Measurements from ENCODE around the gene KIF25.

Gene KIF25, protein sequence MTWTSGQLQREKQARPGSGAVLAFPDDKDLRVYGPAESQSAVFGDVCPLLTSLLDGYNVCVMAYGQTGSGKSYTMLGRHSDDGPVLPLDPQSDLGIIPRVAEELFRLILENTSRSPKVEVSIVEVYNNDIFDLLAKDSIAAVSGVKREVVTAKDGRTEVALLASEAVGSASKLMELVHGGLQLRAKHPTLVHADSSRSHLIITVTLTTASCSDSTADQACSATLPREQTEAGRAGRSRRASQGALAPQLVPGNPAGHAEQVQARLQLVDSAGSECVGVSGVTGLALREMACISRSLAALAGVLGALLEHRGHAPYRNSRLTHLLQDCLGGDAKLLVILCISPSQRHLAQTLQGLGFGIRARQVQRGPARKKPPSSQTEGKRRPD

DNA sequence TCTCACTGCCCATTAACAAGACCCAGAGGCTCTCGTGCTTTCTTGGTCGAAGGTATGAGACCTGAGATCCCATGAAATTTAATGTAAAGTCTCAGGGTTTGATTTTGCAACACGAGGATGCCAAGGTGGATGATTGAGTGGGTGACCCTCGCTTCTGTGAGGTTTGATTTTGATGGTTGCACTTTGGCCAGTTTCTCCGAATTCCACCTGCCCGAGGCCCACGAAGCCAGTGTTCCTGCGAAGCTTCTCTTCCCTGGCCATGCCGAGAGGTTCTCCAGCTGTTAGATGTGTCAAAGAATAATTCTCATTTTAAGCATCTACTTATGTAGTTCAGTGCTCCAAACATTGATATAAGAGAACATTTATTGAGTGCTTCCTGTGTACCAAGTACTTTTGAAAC is at the start of gene KIF25:
Gene KIF25 (plus strand): TSS at position 30 of the 400 bp plus-strand sequence. CDS start 31,915 bp downstream, outside the sequence.
- in situ Hi-C loops (cut with HindIII; ENCODE audit: low pct_ligation_motif_present, low pct_unique_long_range_greater_than_20kb, low sequenced_read_pairs) = no loop called here
- no peak for DNase-seq

DNA sequence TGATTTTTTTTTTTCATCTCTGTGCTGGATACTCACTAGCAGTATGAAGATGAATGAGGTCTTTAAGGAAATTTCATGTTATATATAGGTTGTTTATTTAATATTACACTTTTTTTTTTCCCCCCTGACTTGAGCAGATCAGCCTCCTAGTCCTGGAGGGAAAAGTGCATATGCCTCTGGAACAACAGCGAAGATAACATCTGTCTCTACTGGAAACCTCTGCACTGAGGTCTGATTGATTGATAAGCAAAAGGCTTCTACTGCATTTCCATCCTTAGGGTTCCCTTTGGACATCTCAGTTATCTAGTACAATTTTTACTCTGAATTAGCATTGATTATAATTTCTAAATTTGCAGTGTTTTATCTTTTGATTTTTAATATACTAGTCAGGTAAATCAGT is 49.8 kb upstream of the KIF25 start:
- DNase-seq = no peak
- in situ Hi-C loops (cut with HindIII; ENCODE audit: low pct_ligation_motif_present, low pct_unique_long_range_greater_than_20kb, low sequenced_read_pairs) = no loop called here

DNA sequence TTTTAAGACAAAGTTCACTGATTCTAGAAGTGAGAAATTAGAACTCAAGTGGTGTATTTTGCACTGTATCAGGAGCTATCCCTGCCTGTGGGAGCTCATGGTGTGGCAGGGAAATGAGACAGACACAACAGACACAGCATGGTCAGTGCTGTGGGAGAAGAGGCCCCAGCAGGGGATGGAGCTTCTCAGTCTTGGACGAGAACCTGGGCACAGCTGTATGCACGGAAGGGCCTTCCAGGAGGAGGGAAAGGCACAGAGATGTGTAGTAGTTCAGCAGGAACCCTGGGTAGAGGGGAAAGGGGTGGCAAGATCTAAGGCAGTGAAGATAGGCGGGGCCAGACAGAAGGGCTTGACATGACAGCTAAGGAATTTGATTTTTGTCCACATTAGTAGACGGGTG is 48.8 kb upstream of the KIF25 start:
- no peak for DNase-seq
- in situ Hi-C loops (cut with HindIII; ENCODE audit: low pct_ligation_motif_present, low pct_unique_long_range_greater_than_20kb, low sequenced_read_pairs) = no loop called here

DNA sequence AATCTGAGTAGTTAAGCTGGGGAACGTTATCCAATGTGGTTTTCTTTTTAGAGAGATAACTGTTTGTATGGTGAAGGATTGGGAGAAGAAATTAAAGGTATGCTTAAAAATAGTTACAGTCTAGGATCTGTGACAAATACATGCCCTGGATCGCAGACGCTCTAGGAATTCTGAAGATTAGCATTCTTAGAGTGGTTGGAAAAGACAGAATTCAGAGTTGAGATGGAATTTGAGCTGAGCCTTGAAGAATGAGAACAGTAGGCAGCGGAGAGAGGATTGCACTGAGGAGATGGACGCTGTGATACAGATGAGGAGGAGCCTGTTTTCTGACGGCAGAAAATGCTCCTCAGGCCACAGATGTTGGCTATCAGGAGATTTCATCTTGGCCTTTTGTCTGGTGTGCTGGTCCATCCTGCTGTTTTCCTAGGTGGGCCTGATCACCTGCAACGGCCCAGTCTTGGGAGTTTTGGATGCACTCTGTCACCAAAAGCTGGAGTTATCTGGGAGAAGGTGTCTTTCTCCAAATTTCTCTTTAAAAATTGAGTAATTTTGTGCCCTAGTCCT is 48.3 kb upstream of the KIF25 start:
- in situ Hi-C loops (cut with HindIII; ENCODE audit: low pct_ligation_motif_present, low pct_unique_long_range_greater_than_20kb, low sequenced_read_pairs) = no loop called here
- DNase-seq = no peak

DNA sequence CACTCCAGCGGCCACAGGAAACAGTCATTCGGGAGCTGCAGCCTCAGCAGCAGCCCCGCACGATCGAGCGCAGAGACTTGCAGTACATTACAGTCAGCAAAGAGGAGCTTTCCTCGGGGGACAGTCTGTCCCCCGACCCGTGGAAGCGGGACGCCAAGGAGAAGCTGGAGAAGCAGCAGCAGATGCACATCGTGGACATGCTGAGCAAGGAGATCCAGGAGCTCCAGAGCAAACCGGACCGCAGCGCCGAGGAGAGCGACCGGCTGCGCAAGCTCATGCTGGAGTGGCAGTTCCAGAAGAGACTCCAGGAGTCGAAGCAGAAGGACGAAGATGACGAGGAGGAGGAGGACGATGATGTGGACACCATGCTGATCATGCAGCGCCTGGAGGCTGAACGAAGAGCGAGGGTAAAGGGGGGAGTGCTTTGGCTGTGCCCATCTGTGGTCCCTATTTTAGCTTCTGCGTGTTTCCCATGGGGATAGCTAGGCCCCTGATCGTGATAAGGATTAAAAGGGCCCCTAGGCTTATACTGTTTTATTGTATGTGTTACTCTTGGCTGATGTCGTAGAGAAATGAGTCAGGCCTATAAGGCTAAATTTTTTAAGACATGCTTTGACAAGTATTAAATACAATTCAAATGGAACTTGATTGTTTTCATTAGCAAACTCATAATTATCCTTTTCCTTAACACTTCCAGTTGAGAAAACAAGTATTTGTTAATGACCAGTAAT is 45.5 kb upstream of the KIF25 start:
- DNase-seq = no peak
- in situ Hi-C loops (cut with HindIII; ENCODE audit: low pct_ligation_motif_present, low pct_unique_long_range_greater_than_20kb, low sequenced_read_pairs) = no loop called here

DNA sequence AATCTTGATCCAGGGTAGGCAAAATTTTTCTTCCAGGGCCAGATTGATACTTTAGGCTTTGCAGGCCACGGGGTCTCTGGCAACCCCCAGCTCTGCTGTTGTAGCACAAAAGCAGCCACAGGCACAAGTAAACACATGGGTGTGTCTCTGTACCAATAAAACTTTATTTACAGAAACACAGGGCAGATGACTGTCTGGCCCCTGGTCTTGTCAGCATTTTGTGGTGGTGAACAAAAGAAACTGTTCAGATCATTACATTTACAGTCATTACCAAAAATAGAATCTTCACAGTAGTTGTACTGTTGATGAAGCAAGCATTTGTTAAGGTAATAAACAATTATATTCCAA is 45.0 kb upstream of the KIF25 start:
- in situ Hi-C loops (cut with HindIII; ENCODE audit: low pct_ligation_motif_present, low pct_unique_long_range_greater_than_20kb, low sequenced_read_pairs) = no loop called here
- DNase-seq = no peak

DNA sequence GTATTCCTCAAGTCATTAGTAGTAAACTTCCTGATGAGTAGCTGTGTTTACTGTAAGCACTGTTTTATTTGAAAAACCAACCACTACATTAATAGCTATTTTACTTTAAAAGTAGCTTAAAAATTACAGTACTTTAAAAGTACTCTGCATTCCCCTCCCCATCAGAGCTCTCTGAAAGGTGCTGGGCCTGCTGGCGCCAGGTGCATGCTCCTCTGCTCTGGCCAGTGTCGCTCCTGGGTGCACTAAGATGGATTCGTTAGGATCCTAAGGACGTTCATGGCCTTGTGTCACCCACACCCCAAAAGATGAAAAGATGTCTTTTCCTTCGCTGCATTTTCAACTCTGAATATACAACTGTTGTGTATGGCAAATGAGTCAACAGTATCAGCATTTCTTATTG is 43.9 kb upstream of the KIF25 start:
- in situ Hi-C loops (cut with HindIII; ENCODE audit: low pct_ligation_motif_present, low pct_unique_long_range_greater_than_20kb, low sequenced_read_pairs) = no loop called here
- DNase-seq = no peak

DNA sequence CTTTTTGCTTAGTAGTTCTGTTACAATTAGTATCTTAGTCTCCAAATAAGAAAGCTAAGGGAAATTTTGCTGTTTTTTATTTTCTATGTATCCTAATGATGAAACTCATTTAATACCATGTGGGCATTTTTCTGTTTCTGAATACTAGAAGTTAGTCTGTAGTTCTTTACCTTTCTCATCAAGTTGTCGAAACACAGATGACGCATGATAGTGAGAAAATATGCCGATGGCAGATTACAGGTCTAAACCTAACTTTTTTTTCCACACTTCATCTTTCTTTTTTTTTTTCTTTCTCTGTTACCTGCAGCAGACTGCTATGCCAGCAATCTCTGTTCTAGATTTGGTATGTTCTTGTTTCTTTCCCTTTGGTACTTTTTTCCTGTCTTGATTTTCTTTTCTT is 43.3 kb upstream of the KIF25 start:
- in situ Hi-C loops (cut with HindIII; ENCODE audit: low pct_ligation_motif_present, low pct_unique_long_range_greater_than_20kb, low sequenced_read_pairs) = no loop called here
- DNase-seq = no peak

DNA sequence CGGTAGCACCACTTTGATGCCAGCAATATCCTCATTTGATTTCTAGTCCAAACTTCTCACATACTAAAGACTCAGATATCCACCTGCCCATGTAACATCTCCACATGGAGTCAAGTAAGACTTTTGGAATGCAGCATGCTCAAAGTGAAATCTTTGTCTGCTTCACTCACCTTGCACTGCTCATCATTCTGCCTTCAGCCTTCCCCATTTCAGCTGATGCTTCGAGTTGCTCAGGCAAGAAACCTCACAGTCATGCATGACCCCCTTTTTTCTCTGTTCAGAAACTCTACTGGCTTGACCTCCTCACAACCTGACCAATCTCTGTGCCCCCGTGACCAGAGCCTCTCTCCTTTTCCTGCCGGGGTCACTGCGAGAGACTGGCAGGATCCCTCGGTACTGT is 41.0 kb upstream of the KIF25 start:
- DNase-seq = no peak
- in situ Hi-C loops (cut with HindIII; ENCODE audit: low pct_ligation_motif_present, low pct_unique_long_range_greater_than_20kb, low sequenced_read_pairs) = no loop called here

DNA sequence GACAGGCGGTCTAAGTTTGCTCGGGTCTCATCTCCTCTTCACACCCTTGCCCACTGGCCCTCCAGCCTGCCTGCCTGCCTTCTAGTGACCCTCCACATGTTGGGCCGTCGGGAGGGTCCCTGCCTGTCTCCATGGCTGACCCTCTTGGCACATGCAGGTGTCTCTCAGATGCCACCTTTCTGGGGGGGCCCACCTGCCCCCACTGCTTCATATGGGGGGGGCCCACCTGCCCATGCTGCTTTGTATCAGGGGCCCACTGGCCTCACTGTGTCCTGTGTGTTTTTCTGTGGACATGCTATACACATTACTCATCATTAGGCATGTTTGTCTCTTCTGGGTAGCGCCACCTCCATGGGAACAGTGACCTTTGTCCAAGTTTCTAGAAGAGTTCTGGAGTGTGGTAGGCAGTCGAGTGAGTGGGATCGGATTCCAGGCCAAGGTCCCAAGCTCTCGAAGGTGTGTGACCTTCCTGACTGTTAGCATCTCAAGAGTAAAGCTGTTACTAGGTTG is 40.4 kb upstream of the KIF25 start:
- DNase-seq = no peak
- in situ Hi-C loops (cut with HindIII; ENCODE audit: low pct_ligation_motif_present, low pct_unique_long_range_greater_than_20kb, low sequenced_read_pairs) = no loop called here

DNA sequence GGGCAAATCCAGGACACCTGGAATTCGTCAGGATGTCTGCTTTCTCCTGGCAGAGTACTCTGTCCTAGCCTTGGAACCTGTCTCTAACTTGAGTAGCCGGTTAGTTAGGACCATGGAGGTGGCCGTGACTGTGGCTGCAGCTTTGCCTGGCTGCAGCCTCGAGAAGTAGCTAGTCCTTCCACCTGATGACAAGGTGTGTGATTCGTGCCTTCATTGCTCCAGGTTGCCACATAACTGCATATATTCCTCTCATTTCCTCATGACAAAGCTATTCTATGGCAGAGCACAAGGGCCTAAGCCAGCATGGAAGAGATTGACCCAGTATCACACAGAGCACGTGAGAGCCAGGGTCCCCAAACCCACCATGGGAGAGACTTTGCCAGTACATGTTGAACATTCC is 39.8 kb upstream of the KIF25 start:
- in situ Hi-C loops (cut with HindIII; ENCODE audit: low pct_ligation_motif_present, low pct_unique_long_range_greater_than_20kb, low sequenced_read_pairs) = no loop called here
- no peak for DNase-seq

DNA sequence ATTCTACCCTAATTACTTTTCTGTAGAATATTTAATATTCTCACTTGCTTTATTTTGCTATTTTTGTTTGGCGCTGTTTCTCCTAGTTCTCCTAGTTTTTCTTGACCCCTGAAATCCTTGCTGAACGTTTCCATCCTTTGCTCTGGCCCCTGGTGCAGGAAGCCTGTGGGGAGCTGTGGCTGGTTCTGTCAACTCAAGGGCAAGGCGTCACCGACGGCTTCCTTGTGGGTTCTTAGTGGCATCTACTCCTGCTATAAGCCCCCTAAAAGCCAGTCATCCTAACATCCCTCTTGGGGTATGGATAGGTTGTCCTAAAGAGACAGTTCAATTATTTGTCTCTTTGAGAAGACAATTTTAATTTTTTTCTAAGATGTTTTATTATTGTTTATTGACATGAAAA is 36.9 kb upstream of the KIF25 start:
- no peak for DNase-seq
- in situ Hi-C loops (cut with HindIII; ENCODE audit: low pct_ligation_motif_present, low pct_unique_long_range_greater_than_20kb, low sequenced_read_pairs) = no loop called here

DNA sequence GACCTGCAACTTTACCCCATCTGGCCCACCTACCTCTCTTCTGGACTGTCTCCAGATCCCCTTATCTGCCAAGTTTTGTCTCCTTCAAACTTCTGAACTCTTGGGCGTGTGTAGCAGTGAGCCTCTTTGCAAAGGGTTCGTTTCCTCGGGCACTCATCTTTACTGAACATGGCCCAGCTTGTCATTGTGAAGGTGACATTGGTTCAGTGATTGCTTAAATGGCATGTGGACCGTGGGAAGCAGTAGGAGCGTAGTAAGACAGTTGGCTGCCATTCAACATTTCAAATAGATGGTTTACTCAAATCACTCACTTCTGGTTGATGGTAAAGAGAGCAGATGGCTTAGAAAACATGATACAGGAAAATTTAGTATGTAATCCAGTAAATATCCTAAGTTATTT is 34.8 kb upstream of the KIF25 start:
- no peak for DNase-seq
- in situ Hi-C loops (cut with HindIII; ENCODE audit: low pct_ligation_motif_present, low pct_unique_long_range_greater_than_20kb, low sequenced_read_pairs) = no loop called here

DNA sequence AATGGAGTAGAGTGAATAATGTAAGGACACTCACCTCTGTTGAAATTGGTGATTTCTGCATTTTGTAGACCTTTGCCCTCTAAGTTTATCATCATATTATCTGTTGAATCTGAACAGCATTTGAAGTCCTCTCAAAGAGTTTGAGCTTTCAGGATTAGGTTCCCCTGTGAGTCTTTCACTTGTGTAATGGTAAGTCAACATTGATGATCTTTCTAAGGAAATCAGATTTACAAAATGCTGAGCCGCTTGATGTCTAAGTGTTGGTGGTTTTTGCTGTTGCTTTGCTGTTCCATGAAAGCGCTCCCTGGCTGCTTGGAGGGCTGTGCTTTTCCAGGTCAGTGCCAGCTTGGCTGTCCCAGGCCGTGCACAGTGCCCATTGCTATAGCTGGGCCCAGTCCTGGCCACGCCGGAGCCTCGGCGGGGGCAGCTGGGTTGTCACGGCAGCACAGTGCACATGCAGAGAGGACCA is 33.8 kb upstream of the KIF25 start:
- in situ Hi-C loops (cut with HindIII; ENCODE audit: low pct_ligation_motif_present, low pct_unique_long_range_greater_than_20kb, low sequenced_read_pairs) = no loop called here
- DNase-seq = no peak

DNA sequence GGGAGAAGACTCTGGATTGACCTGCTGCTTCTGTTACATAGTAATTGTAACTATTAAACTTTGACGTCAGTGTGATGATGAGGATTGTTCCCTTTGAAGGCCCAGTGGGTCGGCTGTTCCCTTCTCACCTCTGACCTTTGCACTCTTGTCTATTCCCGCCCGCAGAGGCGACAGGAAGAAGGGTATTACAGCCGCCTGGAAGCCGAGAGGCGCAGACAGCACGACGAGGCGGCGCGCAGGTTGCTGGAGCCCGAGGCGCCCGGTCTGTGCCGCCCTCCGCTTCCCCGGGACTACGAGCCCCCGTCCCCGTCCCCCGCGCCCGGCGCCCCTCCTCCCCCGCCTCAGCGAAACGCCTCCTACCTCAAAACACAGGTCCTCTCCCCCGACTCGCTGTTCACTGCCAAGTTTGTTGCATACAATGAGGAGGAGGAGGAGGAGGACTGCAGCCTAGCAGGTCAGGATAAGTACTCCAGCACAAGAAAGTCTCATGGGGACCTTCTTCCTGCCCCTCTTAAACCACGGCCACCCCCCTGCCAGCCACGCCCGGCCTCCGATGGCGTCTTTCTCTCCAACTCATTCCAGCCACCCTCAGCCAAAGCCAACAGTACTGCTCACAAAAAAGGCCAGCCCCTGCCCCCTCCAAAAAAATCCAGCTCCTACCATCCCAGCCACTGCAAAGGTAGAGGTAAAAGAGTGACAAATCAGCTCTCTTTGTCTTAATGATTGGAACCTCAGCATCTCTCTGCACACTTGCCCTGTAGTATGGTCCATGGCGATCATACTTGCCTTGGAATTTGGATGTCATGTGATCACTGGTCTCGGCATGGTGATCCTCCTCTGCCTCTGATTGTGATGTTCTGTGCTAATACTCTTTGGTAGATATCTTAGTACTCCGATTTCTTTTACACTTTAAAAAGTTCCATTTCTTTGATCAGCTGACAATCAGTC is 31.6 kb upstream of the KIF25 start:
- in situ Hi-C loops (cut with HindIII; ENCODE audit: low pct_ligation_motif_present, low pct_unique_long_range_greater_than_20kb, low sequenced_read_pairs) = no loop called here
- DNase-seq = no peak

DNA sequence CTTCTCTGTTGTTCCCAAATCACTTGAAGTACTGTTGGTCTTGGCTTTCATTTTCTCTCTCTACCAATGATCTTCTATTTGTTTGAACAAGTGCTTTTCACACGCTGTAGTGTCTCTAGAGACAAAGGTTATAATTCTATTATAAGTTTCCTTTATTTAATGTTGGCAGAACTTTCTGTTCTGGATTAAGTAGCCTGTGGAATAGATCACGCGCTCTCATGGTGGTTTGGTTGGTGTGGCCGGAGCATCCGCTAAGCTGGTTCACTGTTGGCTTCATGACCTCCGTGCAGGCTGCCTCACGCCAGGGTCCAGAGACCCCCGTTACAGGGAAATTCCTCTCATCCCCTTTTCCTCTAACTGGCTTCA is 30.9 kb upstream of the KIF25 start:
- in situ Hi-C loops (cut with HindIII; ENCODE audit: low pct_ligation_motif_present, low pct_unique_long_range_greater_than_20kb, low sequenced_read_pairs) = no loop called here
- DNase-seq = no peak

DNA sequence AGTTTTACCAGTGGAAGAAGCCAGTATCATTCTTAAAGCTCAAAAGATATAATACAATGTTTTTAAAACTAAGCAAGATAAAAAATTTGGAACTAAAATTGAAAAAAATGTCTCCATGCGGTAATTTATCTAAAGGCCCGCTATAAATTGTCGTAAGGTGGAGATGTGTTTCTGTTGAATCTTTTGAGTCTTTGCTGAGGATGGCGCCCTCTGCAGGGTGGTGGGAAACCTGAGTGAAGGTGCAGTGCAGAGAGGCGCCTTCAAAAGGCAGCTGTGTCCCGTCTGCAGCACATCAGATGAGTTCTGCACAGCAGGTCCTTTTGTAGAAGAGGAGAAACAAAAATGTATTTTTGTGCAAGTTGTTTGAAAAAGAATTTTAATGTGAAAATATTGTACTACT is 29.4 kb upstream of the KIF25 start:
- in situ Hi-C loops (cut with HindIII; ENCODE audit: low pct_ligation_motif_present, low pct_unique_long_range_greater_than_20kb, low sequenced_read_pairs) = no loop called here
- DNase-seq = peak; percentile 38

DNA sequence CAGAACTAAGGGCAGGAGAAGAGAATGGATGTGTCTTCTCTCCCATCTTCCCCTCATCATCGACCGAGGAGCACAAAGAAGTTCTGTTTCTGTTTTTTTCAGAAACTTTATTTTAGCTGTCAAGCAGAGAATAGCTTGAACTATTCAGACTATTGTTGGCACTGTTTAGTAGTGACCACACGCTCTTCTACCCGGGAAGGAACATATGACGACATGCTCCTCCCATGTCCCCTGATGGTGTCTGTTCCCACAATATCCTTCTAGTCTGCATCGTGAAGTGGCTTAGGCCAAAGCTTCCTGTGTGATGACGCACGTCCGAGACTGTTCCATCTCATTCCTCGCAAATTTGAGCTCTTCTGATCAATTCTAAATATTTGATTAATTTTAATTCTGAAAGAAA is 27.2 kb upstream of the KIF25 start:
- no peak for DNase-seq
- in situ Hi-C loops (cut with HindIII; ENCODE audit: low pct_ligation_motif_present, low pct_unique_long_range_greater_than_20kb, low sequenced_read_pairs) = no loop called here

DNA sequence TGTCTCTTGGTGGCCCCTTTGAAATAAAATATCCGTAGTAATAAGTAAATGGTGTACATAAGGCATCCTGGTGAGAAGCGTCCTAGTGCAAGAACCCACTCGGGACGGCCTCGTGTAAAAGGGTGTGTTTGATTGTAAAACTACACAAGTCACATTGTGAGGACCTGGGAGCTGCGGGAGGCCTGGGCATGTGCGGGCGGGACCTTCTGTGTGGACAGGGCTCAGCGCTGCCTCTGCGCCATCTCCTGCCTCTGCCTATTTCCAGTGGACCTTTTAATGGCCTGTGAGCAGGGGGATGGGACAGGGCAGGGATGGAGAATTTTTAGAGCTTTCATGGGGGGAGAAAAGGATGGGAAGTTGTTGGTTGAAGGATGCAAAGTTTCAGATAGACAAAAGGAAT is 25.3 kb upstream of the KIF25 start:
- in situ Hi-C loops (cut with HindIII; ENCODE audit: low pct_ligation_motif_present, low pct_unique_long_range_greater_than_20kb, low sequenced_read_pairs) = no loop called here
- DNase-seq = no peak
